Natural killer cell (primary cell): Measurements from ENCODE around the gene GNB5. TPM values are rescaled to one million over a fixed set of nuclear protein-coding genes. Genes with fewer than 3 reads are reported as not detected.
"Not testable (repeated sequence)": the region's sequence is repeated elsewhere in the genome, so short reads cannot be mapped to it uniquely, and the experiment has no call there.

Source experiments
- ATAC-seq, 3 donors: fragments of 150-1000 bp in 2 of 3; fragments of 200-7000 bp in 1 of 3; cut with Tn5 transposase; 1 replicate in 1 of 3; 2 replicates in 2 of 3; pipeline ENCODE4 v1.10.0; 2021; ENCODE audit warnings: mild to moderate bottlenecking in 2 of 3, moderate library complexity in 2 of 3
- DNase-seq, 2 donors: peaks; one replicate each; pipeline versions ENCODE4 v3.0.0 to v3.0.0-alpha.2; 2013 to 2021; ENCODE audit warnings: mixed read lengths in 1 of 2
- H3K27ac ChIP-seq: one replicate; pipeline ENCODE4 v1.5.1; 2013; ENCODE audit warnings: mild to moderate bottlenecking, low read length
- H3K27me3 ChIP-seq: one replicate; pipeline ENCODE4 v1.6.1; 2013; ENCODE audit warnings: low read length; ENCODE audit not compliant: control insufficient read depth, insufficient read depth
- H3K36me3 ChIP-seq: one replicate; pipeline ENCODE4 v1.6.1; 2013; ENCODE audit warnings: low read length; ENCODE audit not compliant: control insufficient read depth, insufficient read depth
- H3K4me1 ChIP-seq: one replicate; pipeline ENCODE4 v1.6.1; 2013; ENCODE audit warnings: low read length; ENCODE audit not compliant: control insufficient read depth, insufficient read depth
- H3K4me3 ChIP-seq: one replicate; pipeline ENCODE4 v1.5.1; 2013; ENCODE audit warnings: low read length
- H3K9me3 ChIP-seq: one replicate; pipeline ENCODE4 v1.6.1; 2013; ENCODE audit warnings: low read length; ENCODE audit not compliant: control insufficient read depth, insufficient read depth
- H3K27ac Mint-ChIP-seq, 2 donors: one replicate each; pipeline ENCODE4 v1.8.0; 2022; ENCODE audit warnings: mild to moderate bottlenecking in 2 of 2, mixed read lengths in 2 of 2, moderate library complexity in 1 of 2
- H3K27me3 Mint-ChIP-seq, 2 donors: one replicate each; pipeline ENCODE4 v1.8.0; 2022; ENCODE audit warnings: low read depth in 2 of 2, mixed read lengths in 2 of 2
- H3K36me3 Mint-ChIP-seq: one replicate; pipeline ENCODE4 v1.8.0; 2022; ENCODE audit warnings: mixed read lengths
- H3K4me1 Mint-ChIP-seq, 2 donors: one replicate each; pipeline ENCODE4 v1.8.0; 2022; ENCODE audit warnings: mixed read lengths in 2 of 2
- H3K4me3 Mint-ChIP-seq: one replicate; pipeline ENCODE4 v1.8.0; 2022; ENCODE audit warnings: mild to moderate bottlenecking, moderate library complexity, mixed read lengths
- H3K9me3 Mint-ChIP-seq, 2 donors: one replicate each; pipeline ENCODE4 v1.8.0; 2022; ENCODE audit warnings: mixed read lengths in 2 of 2
- CTCF ChIP-seq: fragments of 200-600 bp; IDR thresholded peaks from one replicate; pipeline ENCODE4 v1.8.0; 2022; ENCODE audit warnings: antibody characterized with exemption
- WGBS: methylation state at CpG from one replicate; pipeline ENCODE4 v1.1.7; 2013; ENCODE audit warnings: missing lambda C conversion rate; ENCODE audit not compliant: insufficient coverage; 5-methylcytosine and 5-hydroxymethylcytosine counted together
- intact Hi-C: fragments of 100-400 bp; cut with micrococcal nuclease; formaldehyde crosslinking; loops from one replicate; pipeline ENCODE4 v1.14.2; 2022
- total RNA-seq, 4 donors: library from RNA; stranded (reverse); fragments of 120-200 nt in 1 of 4; gene quantifications; one replicate each; pipeline versions ENCODE4 v1.2.3 to v1.2.4, GENCODE V29; 2013 to 2022

Gene GNB5
- 10 to 100 TPM; 22.5 to 31.3 (median 23.0) TPM for total RNA-seq
- 37.5 TPM for total RNA-seq (2013)

- no peak within 1 kb of the TSS for H3K27ac Mint-ChIP-seq
- DNase-seq: no peak
- H3K27me3 Mint-ChIP-seq: no peaks in the 10 kb centered on the region
- no peak within 1 kb of the TSS for H3K4me3 Mint-ChIP-seq
- no peak for TF ChIP-seq CTCF
- WGBS: 70% methylated on average over 7 of the region's 7 CpGs
- no peak for ATAC-seq
- no peaks in the 10 kb centered on the region for H3K9me3 Mint-ChIP-seq
- Histone ChIP-seq H3K27ac (no peak within 1 kb of the TSS), H3K36me3 (no peaks in the 10 kb centered on the region), H3K27me3 (no peaks in the 10 kb centered on the region), H3K9me3 (no peaks in the 10 kb centered on the region), H3K4me1 (no peaks in the 10 kb centered on the region), H3K4me3 (no peak within 1 kb of the TSS)
- no peaks in the 10 kb centered on the region for H3K4me1 Mint-ChIP-seq
- intact Hi-C loops: no loop called here
- no peaks in the 10 kb centered on the region for H3K36me3 Mint-ChIP-seq
Observed at GRCh38 chr15:52191207-52191606, at the start of gene GNB5. Gene GNB5 (minus strand): TSS chr15:52191392. CDS start chr15:52184676, 6,716 bp downstream.

GRCh38 chr15:52240166-52240565 lies 49.0 kb upstream of the GNB5 start:
- ATAC-seq (no peak), DNase-seq (no peak)
- H3K27me3 ChIP-seq: no peaks in the 10 kb centered on the region
- no peak overlapping the region for H3K4me3 ChIP-seq
- no peaks in the 10 kb centered on the region for H3K36me3 ChIP-seq
- Mint-ChIP-seq H3K27me3 (peaks cover 0 to 4% of the 10 kb centered on the region in 2 donors), H3K9me3 (no peaks in the 10 kb centered on the region), H3K4me1 (no peaks in the 10 kb centered on the region), H3K4me3 (no peak overlapping the region), H3K36me3 (no peaks in the 10 kb centered on the region), H3K27ac (no peak overlapping the region)
- peaks cover 15% of the 10 kb centered on the region for H3K4me1 ChIP-seq
- H3K27ac ChIP-seq: no peak overlapping the region
- no peaks in the 10 kb centered on the region for H3K9me3 ChIP-seq
- WGBS: 100% methylated on average over 2 of the region's 3 CpGs
- no peak for TF ChIP-seq CTCF
- intact Hi-C loops: no loop called here

- H3K36me3 ChIP-seq, H3K27me3 ChIP-seq, ATAC-seq, H3K27ac ChIP-seq, H3K27ac Mint-ChIP-seq, H3K9me3 ChIP-seq, DNase-seq, H3K4me3 Mint-ChIP-seq, H3K9me3 Mint-ChIP-seq, intact Hi-C loops, H3K4me3 ChIP-seq, H3K36me3 Mint-ChIP-seq, H3K27me3 Mint-ChIP-seq, H3K4me1 Mint-ChIP-seq: not testable (repeated sequence)
- peaks cover 20% of the 10 kb centered on the region for H3K4me1 ChIP-seq
- WGBS: 95% methylated on average over 13 of the region's 13 CpGs
Observed at GRCh38 chr15:52238989-52239525, 47.9 kb upstream of the GNB5 start.

- DNase-seq (no peak), ATAC-seq (no peak)
- Mint-ChIP-seq H3K27me3 (peaks cover 0 to 4% of the 10 kb centered on the region in 2 donors), H3K27ac (no peak overlapping the region), H3K4me3 (no peak overlapping the region), H3K4me1 (no peaks in the 10 kb centered on the region), H3K9me3 (no peaks in the 10 kb centered on the region), H3K36me3 (no peaks in the 10 kb centered on the region)
- Histone ChIP-seq H3K9me3 (no peaks in the 10 kb centered on the region), H3K36me3 (no peaks in the 10 kb centered on the region), H3K4me3 (no peak overlapping the region), H3K27ac (no peak overlapping the region), H3K4me1 (peaks cover 17% of the 10 kb centered on the region), H3K27me3 (no peaks in the 10 kb centered on the region)
- no peak for TF ChIP-seq CTCF
- intact Hi-C loops: no loop called here
- WGBS: 98% methylated on average over 3 of the region's 3 CpGs
Observed at GRCh38 chr15:52238149-52238548, 47.0 kb upstream of the GNB5 start.
